HepG2 (cell line): ENCODE measurements around the gene CCNI2. TPM values are rescaled to one million over a fixed set of nuclear protein-coding genes. Genes with fewer than 3 reads are reported as not detected.

Source experiments
- CERS6 ChIP-seq: sonication (generic); formaldehyde crosslinking; IDR thresholded peaks from 2 replicates; pipeline ENCODE4 v1.5.0; 2020; ENCODE audit warnings: missing genetic modification reagents
- E2F1 ChIP-seq: sonication (generic); formaldehyde crosslinking; IDR thresholded peaks from 2 replicates; pipeline ENCODE4 v1.5.0; 2020; ENCODE audit warnings: missing genetic modification reagents
- FOXA3 ChIP-seq: IDR thresholded peaks from 2 replicates; pipeline ENCODE4 v1.6.1; 2016; ENCODE audit warnings: missing genetic modification reagents, missing compliant biosample characterization
- HCFC1 ChIP-seq: fragments of 150-350 bp; IDR thresholded peaks from 2 replicates; pipeline ENCODE4 v1.6.1; 2014; ENCODE audit warnings: low read depth, low read length
- HIVEP1 ChIP-seq: sonication (generic); formaldehyde crosslinking; IDR thresholded peaks from 2 replicates; pipeline ENCODE4 v1.4.0; 2020; ENCODE audit warnings: mild to moderate bottlenecking, missing genetic modification reagents
- HMGA1 ChIP-seq: sonication (generic); formaldehyde crosslinking; conservative IDR thresholded peaks from 2 replicates; pipeline ENCODE4 v1.4.0; 2020; ENCODE audit warnings: missing genetic modification reagents
- HNRNPL ChIP-seq: fragments of 200-400 bp; formaldehyde crosslinking; IDR thresholded peaks from 2 replicates; pipeline ENCODE4 v1.6.1; 2017; ENCODE audit warnings: mild to moderate bottlenecking, low read depth, low read length
- MBD4 ChIP-seq: IDR thresholded peaks from 2 replicates; pipeline ENCODE4 v1.6.1; 2012; ENCODE audit warnings: low read length, inconsistent platforms, borderline replicate concordance
- PRMT3 ChIP-seq: sonication (generic); formaldehyde crosslinking; IDR thresholded peaks from 2 replicates; pipeline ENCODE4 v1.8.1; 2022; ENCODE audit warnings: low read depth, mild to moderate bottlenecking, moderate library complexity, missing genetic modification reagents, borderline replicate concordance
- RBFOX2 ChIP-seq: fragments of 200-400 bp; formaldehyde crosslinking; IDR thresholded peaks from 2 replicates; pipeline ENCODE4 v1.6.1; 2017; ENCODE audit warnings: low read depth, mild to moderate bottlenecking, low read length
- SAFB2 ChIP-seq: sonication (generic); formaldehyde crosslinking; IDR thresholded peaks from 2 replicates; pipeline ENCODE4 v1.5.1; 2020; ENCODE audit warnings: missing genetic modification reagents, low read depth, mild to moderate bottlenecking, borderline replicate concordance
- SNAPC2 ChIP-seq: sonication (generic); formaldehyde crosslinking; IDR thresholded peaks from 2 replicates; pipeline ENCODE4 v1.8.1; 2022; ENCODE audit warnings: mild to moderate bottlenecking, missing genetic modification reagents
- TFAP4 ChIP-seq: sonication (generic); IDR thresholded peaks from 2 replicates; pipeline ENCODE4 v1.6.1; 2016; ENCODE audit warnings: low read depth, borderline replicate concordance
- THYN1 ChIP-seq: sonication (generic); formaldehyde crosslinking; IDR thresholded peaks from 2 replicates; pipeline ENCODE4 v1.8.1; 2023; ENCODE audit warnings: low read depth, mild to moderate bottlenecking, moderate library complexity, missing genetic modification reagents, borderline replicate concordance
- UBTF ChIP-seq: sonication (generic); formaldehyde crosslinking; IDR thresholded peaks from 2 replicates; pipeline ENCODE4 v1.4.0; 2020; ENCODE audit warnings: mild to moderate bottlenecking, missing genetic modification reagents
- ZIK1 ChIP-seq: sonication (generic); formaldehyde crosslinking; IDR thresholded peaks from 2 replicates; pipeline ENCODE4 v1.5.0; 2020; ENCODE audit warnings: mild to moderate bottlenecking, low read depth, missing genetic modification reagents, borderline replicate concordance
- ZNF235 ChIP-seq: sonication (generic); formaldehyde crosslinking; IDR thresholded peaks from 2 replicates; pipeline ENCODE4 v1.8.1; 2023; ENCODE audit warnings: mild to moderate bottlenecking, missing genetic modification reagents, borderline replicate concordance
- ZNF343 ChIP-seq: sonication (generic); formaldehyde crosslinking; IDR thresholded peaks from 2 replicates; pipeline ENCODE4 v1.4.0; 2020; ENCODE audit warnings: mild to moderate bottlenecking, missing genetic modification reagents
- ZNF382 ChIP-seq: sonication (generic); formaldehyde crosslinking; IDR thresholded peaks from 2 replicates; pipeline ENCODE4 v1.5.0; 2020; ENCODE audit warnings: missing genetic modification reagents, mild to moderate bottlenecking, borderline replicate concordance
- ZNF501 ChIP-seq: sonication (generic); formaldehyde crosslinking; IDR thresholded peaks from 2 replicates; pipeline ENCODE4 v1.5.1; 2020; ENCODE audit warnings: mild to moderate bottlenecking, moderate library complexity, missing genetic modification reagents
- ZNF577 ChIP-seq: sonication (generic); formaldehyde crosslinking; IDR thresholded peaks from 2 replicates; pipeline ENCODE4 v1.4.0; 2020; ENCODE audit warnings: mild to moderate bottlenecking, low read depth, missing genetic modification reagents, borderline replicate concordance
- ZNF770 ChIP-seq: sonication (generic); formaldehyde crosslinking; IDR thresholded peaks from 2 replicates; pipeline ENCODE4 v1.5.0; 2020; ENCODE audit warnings: mild to moderate bottlenecking, missing genetic modification reagents
- polyA plus RNA-seq, 8 experiments: library from polyadenylated mRNA; depleted of rRNA in 3 of 8; stranded (reverse) in 7 of 8; unstranded in 1 of 8; fragments of >200 nt; fragmentation: Illumina TruSeq in 4 of 8; extraction: Trizol in 4 of 8; gene quantifications; 2 replicates each; pipeline versions ENCODE4 v1.2.1 to v1.2.3, GENCODE V29; 2011 to 2016; ENCODE audit warnings: low read depth in 4 of 8, missing spikeins in 1 of 8, mixed read lengths in 1 of 8; ENCODE audit not compliant: insufficient read depth in 1 of 8
- total RNA-seq, 5 experiments: library from RNA; depleted of rRNA; stranded (reverse); fragments of >200 nt; fragmentation: Illumina TruSeq; extraction: Trizol; gene quantifications; 2 replicates each; pipeline ENCODE4 v1.2.3, GENCODE V29; 2016; ENCODE audit warnings: low read depth in 1 of 5

Gene CCNI2
- total and polyA plus RNA-seq, 2 of the 13 experiments (the other 11 are each of a cell fraction or from before 2014, with no cell fraction given), result not detected

- TF ChIP-seq ZNF501 (CRISPR knock-in tag) (peak; percentile 26; the same call in 1 of the 2 replicates), RBFOX2 (peak; percentile 66), ZNF343 (no peak), ZIK1 (CRISPR knock-in tag) (0 out of 2 replicates have a peak, but pooled peaks have one; percentile 54), E2F1 (CRISPR knock-in tag) (0 out of 2 replicates have a peak, but pooled peaks have one; percentile 35), SAFB2 (CRISPR knock-in tag) (no peak), CERS6 (CRISPR knock-in tag) (no peak), FOXA3 (CRISPR knock-in tag) (no peak), TFAP4 (no peak), HIVEP1 (CRISPR knock-in tag) (no peak), HNRNPL (no peak), UBTF (CRISPR knock-in tag) (peak; percentile 90), SNAPC2 (CRISPR knock-in tag) (no peak), ZNF577 (CRISPR knock-in tag) (no peak), HMGA1 (CRISPR knock-in tag) (no peak), ZNF235 (CRISPR knock-in tag) (no peak), HCFC1 (peak; percentile 56; the same call in 1 of the 2 replicates), PRMT3 (CRISPR knock-in tag) (no peak), ZNF770 (CRISPR knock-in tag) (no peak; the same call in 1 of the 2 replicates), THYN1 (CRISPR knock-in tag) (no peak), ZNF382 (no peak), MBD4 (no peak)
Measured at GRCh38 chr5:132777209-132778069, 30.2 kb downstream of the CCNI2 start, which contains the start of gene SEPTIN8 (continued).
